HEK293 (cell line): Measurements from ENCODE around the gene NFIX.

Experiments used
- CTCF ChIA-PET: fragments of 350-600 bp; formaldehyde crosslinking; extraction: SDS; loops from one replicate; lab custom pipeline; 2021; ENCODE audit warnings: antibody characterized with exemption; lab: Yijun Ruan, JAX
- POLR2A ChIA-PET: fragments of 300-600 bp; formaldehyde crosslinking; extraction: SDS; loops from one replicate; lab custom pipeline; 2020; ENCODE audit warnings: antibody characterized with exemption, inconsistent platforms; lab: Yijun Ruan, JAX
- H3K27ac ChIP-seq: fragments of 200-500 bp; sonication (Bioruptor generic); 2 replicates; pipeline ENCODE4 v1.5.1; 2014; ENCODE audit warnings: low read depth, low read length, control low read depth, inconsistent platforms; ENCODE audit errors: extremely low read depth
- H3K36me3 ChIP-seq, 2 experiments: fragments of 200-500 bp in 1 of 2; sonication (Bioruptor generic) in 1 of 2; 1 replicate in 1 of 2; 2 replicates in 1 of 2; pipeline ENCODE4 v1.5.1; 2014 to 2017; ENCODE audit warnings: inconsistent platforms in 2 of 2, low read length in 2 of 2; ENCODE audit not compliant: control insufficient read depth in 2 of 2, insufficient read depth in 1 of 2
- H3K4me1 ChIP-seq: fragments of 200-500 bp; sonication (Bioruptor generic); 2 replicates; pipeline ENCODE4 v1.5.1; 2014; ENCODE audit warnings: mild to moderate bottlenecking, low read length, inconsistent platforms; ENCODE audit not compliant: control insufficient read depth, insufficient read depth
- H3K4me3 ChIP-seq: 2 replicates; pipeline ENCODE4 v1.5.1; 2011; ENCODE audit warnings: low read depth, mild to moderate bottlenecking, control low read depth, low read length, moderate library complexity
- H3K9me3 ChIP-seq: fragments of 200-500 bp; sonication (Bioruptor generic); 2 replicates; pipeline ENCODE4 v1.5.1; 2014; ENCODE audit warnings: low read depth, low read length, inconsistent platforms; ENCODE audit not compliant: control insufficient read depth, insufficient read depth
- ATF2 ChIP-seq: fragments of 450-650 bp; formaldehyde crosslinking; IDR thresholded peaks from 2 replicates; pipeline ENCODE4 v1.5.1; 2016; ENCODE audit warnings: missing biosample characterization, missing genetic modification characterization, low read depth
- GLIS1 ChIP-seq: fragments of 450-650 bp; formaldehyde crosslinking; IDR thresholded peaks from 2 replicates; pipeline ENCODE4 v1.5.1; 2016; ENCODE audit warnings: missing biosample characterization, missing genetic modification characterization
- KLF10 ChIP-seq: fragments of 450-650 bp; IDR thresholded peaks from 2 replicates; pipeline ENCODE4 v1.5.1; 2018; ENCODE audit warnings: missing biosample characterization, mild to moderate bottlenecking, missing genetic modification characterization
- KLF17 ChIP-seq: fragments of 450-650 bp; formaldehyde crosslinking; IDR thresholded peaks from 2 replicates; pipeline ENCODE4 v1.5.1; 2016; ENCODE audit warnings: missing biosample characterization, missing genetic modification characterization
- KLF7 ChIP-seq: fragments of 450-650 bp; formaldehyde crosslinking; IDR thresholded peaks from 2 replicates; pipeline ENCODE4 v1.5.1; 2016; ENCODE audit warnings: missing biosample characterization, missing genetic modification characterization, borderline replicate concordance
- KLF8 ChIP-seq: fragments of 450-650 bp; formaldehyde crosslinking; IDR thresholded peaks from 2 replicates; pipeline ENCODE4 v1.5.1; 2016; ENCODE audit warnings: missing biosample characterization, missing genetic modification characterization
- PRDM1 ChIP-seq: fragments of 450-650 bp; formaldehyde crosslinking; IDR thresholded peaks from 2 replicates; pipeline ENCODE4; 2016; ENCODE audit warnings: missing biosample characterization, missing genetic modification characterization
- REPIN1 ChIP-seq: fragments of 450-650 bp; formaldehyde crosslinking; IDR thresholded peaks from 2 replicates; pipeline ENCODE4 v1.5.1; 2017; ENCODE audit warnings: missing biosample characterization, missing genetic modification characterization, low read depth
- SP3 ChIP-seq: fragments of 450-650 bp; formaldehyde crosslinking; IDR thresholded peaks from 2 replicates; pipeline ENCODE4 v1.5.1; 2016; ENCODE audit warnings: missing biosample characterization, missing genetic modification characterization
- ZBTB10 ChIP-seq: fragments of 450-650 bp; formaldehyde crosslinking; IDR thresholded peaks from 2 replicates; pipeline ENCODE4 v1.5.1; 2016; ENCODE audit warnings: missing biosample characterization, missing genetic modification characterization
- ZBTB17 ChIP-seq: fragments of 450-650 bp; formaldehyde crosslinking; IDR thresholded peaks from 2 replicates; pipeline ENCODE4 v1.5.1; 2016; ENCODE audit warnings: missing biosample characterization, missing genetic modification characterization
- ZBTB21 ChIP-seq: fragments of 450-650 bp; formaldehyde crosslinking; IDR thresholded peaks from 2 replicates; pipeline ENCODE4 v1.5.1; 2017; ENCODE audit warnings: missing biosample characterization, missing genetic modification characterization
- ZEB2 ChIP-seq: fragments of 450-650 bp; formaldehyde crosslinking; IDR thresholded peaks from 2 replicates; pipeline ENCODE4 v1.5.1; 2016; ENCODE audit warnings: missing biosample characterization, missing genetic modification characterization
- ZNF132 ChIP-seq: fragments of 450-650 bp; formaldehyde crosslinking; IDR thresholded peaks from 2 replicates; pipeline ENCODE4 v1.5.1; 2017; ENCODE audit warnings: missing biosample characterization, missing genetic modification characterization, borderline replicate concordance
- ZNF155 ChIP-seq: fragments of 450-650 bp; formaldehyde crosslinking; IDR thresholded peaks from 2 replicates; pipeline ENCODE4 v1.5.1; 2016; ENCODE audit warnings: missing biosample characterization, missing genetic modification characterization
- ZNF16 ChIP-seq: fragments of 450-650 bp; formaldehyde crosslinking; IDR thresholded peaks from 2 replicates; pipeline ENCODE4 v1.5.1; 2016; ENCODE audit warnings: low read depth, missing biosample characterization, missing genetic modification characterization
- ZNF292 ChIP-seq: fragments of 450-650 bp; formaldehyde crosslinking; IDR thresholded peaks from 2 replicates; pipeline ENCODE4 v1.5.1; 2016; ENCODE audit warnings: low read depth, missing biosample characterization, missing genetic modification characterization, borderline replicate concordance
- ZNF529 ChIP-seq: fragments of 450-650 bp; formaldehyde crosslinking; IDR thresholded peaks from 2 replicates; pipeline ENCODE4 v1.5.1; 2017; ENCODE audit warnings: missing genetic modification characterization, missing biosample characterization; ENCODE audit not compliant: insufficient replicate concordance
- ZNF629 ChIP-seq: fragments of 450-650 bp; formaldehyde crosslinking; IDR thresholded peaks from 2 replicates; pipeline ENCODE4 v1.5.1; 2017; ENCODE audit warnings: missing biosample characterization, missing genetic modification characterization
- ZNF76 ChIP-seq: fragments of 450-650 bp; formaldehyde crosslinking; IDR thresholded peaks from 2 replicates; pipeline ENCODE4; 2016; ENCODE audit warnings: low read depth, missing biosample characterization, missing genetic modification characterization, borderline replicate concordance
- ZSCAN4 ChIP-seq: fragments of 450-650 bp; formaldehyde crosslinking; IDR thresholded peaks from 2 replicates; pipeline ENCODE4 v1.5.1; 2017; ENCODE audit warnings: missing biosample characterization, missing genetic modification characterization
- TF ChIP-seq, protein P1 (sequence below): fragments of 450-650 bp; formaldehyde crosslinking; IDR thresholded peaks from 2 replicates; pipeline ENCODE4 v1.5.1; 2017; ENCODE audit warnings: missing biosample characterization, missing genetic modification characterization
- TF ChIP-seq, protein P2 (sequence below): fragments of 450-650 bp; formaldehyde crosslinking; IDR thresholded peaks from 2 replicates; pipeline ENCODE4 v1.5.1; 2016; ENCODE audit warnings: missing biosample characterization, missing genetic modification characterization

The NFIX gene

DNA sequence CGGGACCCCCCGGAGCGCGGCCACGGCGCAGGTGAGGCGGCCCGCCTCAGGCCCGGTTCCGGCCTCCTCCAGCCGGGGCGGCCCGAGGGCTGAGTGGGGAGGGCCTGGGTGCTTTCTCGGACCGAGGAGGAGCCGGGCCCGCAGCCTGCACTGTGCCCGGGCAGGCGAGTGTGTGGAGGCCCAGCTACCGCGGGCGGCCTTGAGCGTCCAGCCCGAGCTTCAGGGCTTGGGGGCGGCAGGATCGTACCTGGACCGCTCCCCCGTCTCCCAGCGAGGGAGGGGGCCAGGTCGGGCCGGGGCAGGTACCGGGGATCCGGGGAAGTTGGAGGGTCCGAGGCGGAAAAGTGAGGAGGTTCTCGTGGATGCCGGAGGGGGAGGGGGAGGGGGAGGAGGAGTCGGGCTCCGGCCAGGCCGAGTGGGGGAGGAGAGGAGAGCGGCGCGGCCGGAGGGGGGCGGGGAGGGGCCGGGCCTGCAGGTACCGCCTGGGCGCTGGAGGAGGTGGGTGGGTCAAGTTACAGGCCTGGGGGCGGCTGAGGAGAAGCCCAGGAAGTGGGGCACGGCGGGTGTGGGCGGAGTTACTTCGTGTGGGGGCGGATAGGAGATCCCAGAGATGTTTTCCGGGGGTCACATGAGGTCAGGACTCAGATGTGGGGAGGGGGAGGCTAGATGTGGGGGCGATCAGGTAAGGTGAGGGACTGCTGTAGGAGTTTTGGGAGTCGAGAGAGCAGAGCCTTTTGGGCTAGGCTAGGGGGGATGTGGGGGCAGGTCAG lies 123.3 kb downstream of the NFIX start (continued):
- no peak for TF ChIP-seq ZSCAN4
- TF ChIP-seq ZBTB21 (tag by site-specific recombination): no peak
- TF ChIP-seq ZEB2 (tag by site-specific recombination): no peak; the same call in none of the 2 replicates
- TF ChIP-seq ZBTB10: peak; percentile 52
- peak; percentile 97 for TF ChIP-seq GLIS1 (tag by site-specific recombination)
- TF ChIP-seq SP3 (tag by site-specific recombination): peak; percentile 86
- 0 out of 2 replicates have a peak, but pooled peaks have one; percentile 66 for TF ChIP-seq KLF17 (tag by site-specific recombination)
- peak; percentile 50; the same call in 1 of the 2 replicates for TF ChIP-seq KLF8 (tag by site-specific recombination)
- 0 out of 2 replicates have a peak, but pooled peaks have one; percentile 26 for TF ChIP-seq ZNF292 (tag by site-specific recombination)
- TF ChIP-seq KLF7: 0 out of 2 replicates have a peak, but pooled peaks have one; percentile 41
- 0 out of 2 replicates have a peak, but pooled peaks have one; percentile 36 for TF ChIP-seq ZNF629 (tag by site-specific recombination)
- TF ChIP-seq, protein P1, sequence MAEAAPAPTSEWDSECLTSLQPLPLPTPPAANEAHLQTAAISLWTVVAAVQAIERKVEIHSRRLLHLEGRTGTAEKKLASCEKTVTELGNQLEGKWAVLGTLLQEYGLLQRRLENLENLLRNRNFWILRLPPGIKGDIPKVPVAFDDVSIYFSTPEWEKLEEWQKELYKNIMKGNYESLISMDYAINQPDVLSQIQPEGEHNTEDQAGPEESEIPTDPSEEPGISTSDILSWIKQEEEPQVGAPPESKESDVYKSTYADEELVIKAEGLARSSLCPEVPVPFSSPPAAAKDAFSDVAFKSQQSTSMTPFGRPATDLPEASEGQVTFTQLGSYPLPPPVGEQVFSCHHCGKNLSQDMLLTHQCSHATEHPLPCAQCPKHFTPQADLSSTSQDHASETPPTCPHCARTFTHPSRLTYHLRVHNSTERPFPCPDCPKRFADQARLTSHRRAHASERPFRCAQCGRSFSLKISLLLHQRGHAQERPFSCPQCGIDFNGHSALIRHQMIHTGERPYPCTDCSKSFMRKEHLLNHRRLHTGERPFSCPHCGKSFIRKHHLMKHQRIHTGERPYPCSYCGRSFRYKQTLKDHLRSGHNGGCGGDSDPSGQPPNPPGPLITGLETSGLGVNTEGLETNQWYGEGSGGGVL (tag by site-specific recombination): peak; percentile 82
- TF ChIP-seq ZNF76 (tag by site-specific recombination): peak; percentile 50; the same call in 1 of the 2 replicates
- TF ChIP-seq, all 188 proteins: peak for 38

DNA sequence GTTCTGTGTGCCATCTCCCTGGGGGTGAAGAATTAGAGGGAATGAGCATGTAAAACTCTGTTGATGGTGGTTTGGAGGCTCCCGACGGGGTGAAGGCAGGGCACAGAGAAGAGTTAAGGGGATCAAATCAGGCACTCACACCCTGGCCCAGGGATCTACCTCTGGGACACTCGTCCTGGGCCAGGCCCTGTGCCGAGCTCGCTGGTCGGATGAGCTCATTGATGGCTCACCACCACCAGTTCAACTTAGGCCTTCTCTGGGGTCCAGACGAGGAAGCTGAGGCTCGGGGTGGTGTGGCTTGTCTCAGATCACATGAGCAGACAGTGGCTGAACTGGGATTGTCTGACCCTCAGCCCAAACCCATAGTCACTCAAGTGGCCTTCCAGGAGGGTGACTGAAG lies 124.4 kb downstream of the NFIX start:
- peaks cover 2 to 50% of the 10 kb centered on the region in 2 experiments; a peak in 2 of 3 replicates for H3K36me3 ChIP-seq
- H3K27ac ChIP-seq: no peak overlapping the region; the same call in 1 of the 2 replicates
- H3K4me3 ChIP-seq: no peak overlapping the region; the same call in 1 of the 2 replicates
- ChIA-PET CTCF (interaction anchor here (0.6 to 1.6 kb wide), 5 partner anchors 25 to 154 kb away, joined by 3 to 8 read pairs (median 3); no protein-coding TSS in a partner anchor), POLR2A (interaction anchor here (0.7 to 4.2 kb wide), 5 partner anchors 9 to 35 kb away, joined by 3 to 48 read pairs (median 18); partner anchors contain the start of genes IER2 and STX10)
- peaks cover 7% of the 10 kb centered on the region for H3K4me1 ChIP-seq
- H3K9me3 ChIP-seq: no peaks in the 10 kb centered on the region
- TF ChIP-seq ZNF529 (tag by site-specific recombination) (no peak), KLF10 (tag by site-specific recombination) (no peak), REPIN1 (tag by site-specific recombination) (no peak), ZNF16 (tag by site-specific recombination) (no peak), ZNF132 (no peak), ZBTB17 (tag by site-specific recombination) (peak; percentile 68), PRDM1 (tag by site-specific recombination) (no peak), ZNF155 (tag by site-specific recombination) (no peak), ATF2 (tag by site-specific recombination) (no peak), SP3 (tag by site-specific recombination) (no peak)
- TF ChIP-seq, protein P2, sequence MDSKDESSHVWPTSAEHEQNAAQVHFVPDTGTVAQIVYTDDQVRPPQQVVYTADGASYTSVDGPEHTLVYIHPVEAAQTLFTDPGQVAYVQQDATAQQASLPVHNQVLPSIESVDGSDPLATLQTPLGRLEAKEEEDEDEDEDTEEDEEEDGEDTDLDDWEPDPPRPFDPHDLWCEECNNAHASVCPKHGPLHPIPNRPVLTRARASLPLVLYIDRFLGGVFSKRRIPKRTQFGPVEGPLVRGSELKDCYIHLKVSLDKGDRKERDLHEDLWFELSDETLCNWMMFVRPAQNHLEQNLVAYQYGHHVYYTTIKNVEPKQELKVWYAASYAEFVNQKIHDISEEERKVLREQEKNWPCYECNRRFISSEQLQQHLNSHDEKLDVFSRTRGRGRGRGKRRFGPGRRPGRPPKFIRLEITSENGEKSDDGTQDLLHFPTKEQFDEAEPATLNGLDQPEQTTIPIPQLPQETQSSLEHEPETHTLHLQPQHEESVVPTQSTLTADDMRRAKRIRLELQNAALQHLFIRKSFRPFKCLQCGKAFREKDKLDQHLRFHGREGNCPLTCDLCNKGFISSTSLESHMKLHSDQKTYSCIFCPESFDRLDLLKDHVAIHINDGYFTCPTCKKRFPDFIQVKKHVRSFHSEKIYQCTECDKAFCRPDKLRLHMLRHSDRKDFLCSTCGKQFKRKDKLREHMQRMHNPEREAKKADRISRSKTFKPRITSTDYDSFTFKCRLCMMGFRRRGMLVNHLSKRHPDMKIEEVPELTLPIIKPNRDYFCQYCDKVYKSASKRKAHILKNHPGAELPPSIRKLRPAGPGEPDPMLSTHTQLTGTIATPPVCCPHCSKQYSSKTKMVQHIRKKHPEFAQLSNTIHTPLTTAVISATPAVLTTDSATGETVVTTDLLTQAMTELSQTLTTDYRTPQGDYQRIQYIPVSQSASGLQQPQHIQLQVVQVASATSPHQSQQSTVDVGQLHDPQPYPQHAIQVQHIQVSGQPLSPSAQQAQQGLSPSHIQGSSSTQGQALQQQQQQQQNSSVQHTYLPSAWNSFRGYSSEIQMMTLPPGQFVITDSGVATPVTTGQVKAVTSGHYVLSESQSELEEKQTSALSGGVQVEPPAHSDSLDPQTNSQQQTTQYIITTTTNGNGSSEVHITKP (tag by site-specific recombination): peak; percentile 38; the same call in 1 of the 2 replicates
